ENCODE data around the gene STT3A. TPM values are rescaled to one million over a fixed set of nuclear protein-coding genes. Genes with fewer than 3 reads are reported as not detected.

The STT3A gene
- total RNA-seq, 3 donors from 2014 or later (not counting 1 experiment from before 2014, with no cell fraction given): 56.7 to 63.5 (median 62.6) TPM

DNA sequence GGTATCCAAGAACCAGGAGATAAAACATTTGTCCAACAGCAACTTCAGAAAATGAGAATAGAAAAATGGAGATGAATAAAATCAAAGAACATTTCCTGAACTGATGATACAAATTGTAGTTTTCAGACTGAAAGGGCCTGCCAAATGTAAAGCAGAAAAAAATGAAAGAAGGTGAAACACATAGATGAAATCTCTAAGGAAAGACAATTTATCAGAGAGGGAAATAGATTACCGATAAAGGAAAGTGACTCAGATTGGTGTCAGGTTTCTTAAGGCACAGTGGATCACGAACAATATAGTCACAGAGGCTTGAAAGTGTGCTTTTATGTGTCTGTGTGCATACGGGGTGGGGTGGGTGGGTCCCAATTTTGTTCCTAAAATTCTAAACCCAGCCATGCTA lies 4.1 kb upstream of the STT3A start:
- H3K27ac ChIP-seq (ENCODE audit: low read length): no peak overlapping the region
- intact Hi-C loops (cut with micrococcal nuclease): no loop called here
- TF ChIP-seq, protein P1, sequence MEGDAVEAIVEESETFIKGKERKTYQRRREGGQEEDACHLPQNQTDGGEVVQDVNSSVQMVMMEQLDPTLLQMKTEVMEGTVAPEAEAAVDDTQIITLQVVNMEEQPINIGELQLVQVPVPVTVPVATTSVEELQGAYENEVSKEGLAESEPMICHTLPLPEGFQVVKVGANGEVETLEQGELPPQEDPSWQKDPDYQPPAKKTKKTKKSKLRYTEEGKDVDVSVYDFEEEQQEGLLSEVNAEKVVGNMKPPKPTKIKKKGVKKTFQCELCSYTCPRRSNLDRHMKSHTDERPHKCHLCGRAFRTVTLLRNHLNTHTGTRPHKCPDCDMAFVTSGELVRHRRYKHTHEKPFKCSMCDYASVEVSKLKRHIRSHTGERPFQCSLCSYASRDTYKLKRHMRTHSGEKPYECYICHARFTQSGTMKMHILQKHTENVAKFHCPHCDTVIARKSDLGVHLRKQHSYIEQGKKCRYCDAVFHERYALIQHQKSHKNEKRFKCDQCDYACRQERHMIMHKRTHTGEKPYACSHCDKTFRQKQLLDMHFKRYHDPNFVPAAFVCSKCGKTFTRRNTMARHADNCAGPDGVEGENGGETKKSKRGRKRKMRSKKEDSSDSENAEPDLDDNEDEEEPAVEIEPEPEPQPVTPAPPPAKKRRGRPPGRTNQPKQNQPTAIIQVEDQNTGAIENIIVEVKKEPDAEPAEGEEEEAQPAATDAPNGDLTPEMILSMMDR (IDR thresholded peaks at IDR 0.05): no peak
- peaks cover 13% of the 10 kb centered on the region for H3K36me3 ChIP-seq (ENCODE audit: control insufficient read depth, insufficient read depth, low read length)
- no peaks in the 10 kb centered on the region for H3K9me3 ChIP-seq (ENCODE audit: control insufficient read depth, insufficient read depth, low read length)
- peaks cover 16% of the 10 kb centered on the region for H3K4me1 ChIP-seq (ENCODE audit: control insufficient read depth, insufficient read depth, low read length)
- ATAC-seq (no peak), DNase-seq (no peak)
- no peaks in the 10 kb centered on the region for H3K9me3 Mint-ChIP-seq
- H3K27me3 Mint-ChIP-seq (ENCODE audit: low read depth in 2 of 2): no peaks in the 10 kb centered on the region
- H3K4me3 Mint-ChIP-seq: no peak overlapping the region
- no peak overlapping the region for H3K27ac Mint-ChIP-seq
- peaks cover 23 to 24% of the 10 kb centered on the region in 2 donors for H3K4me1 Mint-ChIP-seq
- no peak overlapping the region for H3K4me3 ChIP-seq (ENCODE audit: low read length)
- H3K27me3 ChIP-seq (ENCODE audit: control insufficient read depth, insufficient read depth, low read length): no peaks in the 10 kb centered on the region
- H3K36me3 Mint-ChIP-seq: peaks cover 14% of the 10 kb centered on the region
- WGBS (ENCODE audit: insufficient coverage): 91% methylated on average over 2 of the region's 3 CpGs

DNA sequence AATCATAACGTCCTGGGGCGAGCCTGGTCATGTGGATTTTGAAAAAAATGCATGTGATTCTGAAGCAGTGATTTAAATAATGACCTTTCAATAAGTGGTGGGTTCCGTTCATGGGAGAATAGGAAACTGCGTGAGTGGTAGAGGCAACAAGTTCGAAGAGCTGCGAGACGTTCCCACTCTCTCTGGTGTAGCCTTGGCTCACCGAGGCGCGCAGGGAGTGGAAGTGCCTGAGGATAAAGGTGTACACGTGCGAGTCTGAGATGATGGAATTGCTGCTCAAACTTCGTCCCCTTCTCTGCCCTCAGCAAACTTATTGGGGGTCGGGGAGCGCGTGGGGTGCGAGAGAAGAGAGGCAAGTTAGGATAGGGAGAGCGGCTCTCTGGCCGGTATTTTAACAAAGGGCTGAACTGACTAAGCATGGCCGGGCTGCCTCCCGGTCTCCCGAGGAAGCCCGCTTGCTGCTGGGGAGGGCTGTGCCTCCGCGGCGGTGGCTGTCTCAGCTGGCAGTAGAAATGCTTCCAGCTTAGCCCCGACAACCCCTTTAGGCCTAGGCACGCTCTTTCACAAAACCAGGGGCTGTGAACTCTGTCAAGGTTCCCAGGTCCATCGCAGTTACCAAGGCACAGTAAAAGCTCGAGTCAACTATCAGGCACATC lies 875 bp upstream of the STT3A start:
- Mint-ChIP-seq H3K27ac (peak overlapping the region; percentile 99 to 100), H3K4me3 (peak overlapping the region; percentile 99), H3K27me3 (ENCODE audit: low read depth in 2 of 2) (no peaks in the 10 kb centered on the region), H3K4me1 (peaks cover 41 to 47% of the 10 kb centered on the region in 2 donors), H3K9me3 (no peaks in the 10 kb centered on the region), H3K36me3 (peaks cover 6% of the 10 kb centered on the region)
- TF ChIP-seq, protein P1 (IDR thresholded peaks at IDR 0.05): no peak
- Histone ChIP-seq H3K27ac (ENCODE audit: low read length) (peak overlapping the region; percentile 97), H3K9me3 (ENCODE audit: control insufficient read depth, insufficient read depth, low read length) (no peaks in the 10 kb centered on the region), H3K36me3 (ENCODE audit: control insufficient read depth, insufficient read depth, low read length) (no peaks in the 10 kb centered on the region), H3K27me3 (ENCODE audit: control insufficient read depth, insufficient read depth, low read length) (no peaks in the 10 kb centered on the region), H3K4me3 (ENCODE audit: low read length) (peak overlapping the region; percentile 75), H3K4me1 (ENCODE audit: control insufficient read depth, insufficient read depth, low read length) (peaks cover 20% of the 10 kb centered on the region)
- under 1% methylated on average over 30 of the region's 30 CpGs for WGBS (ENCODE audit: insufficient coverage)
- intact Hi-C loops (cut with micrococcal nuclease): loop anchor here (1.0 to 10.0 kb wide), 4 partner anchors 22 to 477 kb away; partner anchors contain the start of genes CHEK1, EI24 and TMEM218
- DNase-seq: peak in 1 of 2 donors; percentile 59
- ATAC-seq: peak; percentile 17 to 28 (median 18)

DNA sequence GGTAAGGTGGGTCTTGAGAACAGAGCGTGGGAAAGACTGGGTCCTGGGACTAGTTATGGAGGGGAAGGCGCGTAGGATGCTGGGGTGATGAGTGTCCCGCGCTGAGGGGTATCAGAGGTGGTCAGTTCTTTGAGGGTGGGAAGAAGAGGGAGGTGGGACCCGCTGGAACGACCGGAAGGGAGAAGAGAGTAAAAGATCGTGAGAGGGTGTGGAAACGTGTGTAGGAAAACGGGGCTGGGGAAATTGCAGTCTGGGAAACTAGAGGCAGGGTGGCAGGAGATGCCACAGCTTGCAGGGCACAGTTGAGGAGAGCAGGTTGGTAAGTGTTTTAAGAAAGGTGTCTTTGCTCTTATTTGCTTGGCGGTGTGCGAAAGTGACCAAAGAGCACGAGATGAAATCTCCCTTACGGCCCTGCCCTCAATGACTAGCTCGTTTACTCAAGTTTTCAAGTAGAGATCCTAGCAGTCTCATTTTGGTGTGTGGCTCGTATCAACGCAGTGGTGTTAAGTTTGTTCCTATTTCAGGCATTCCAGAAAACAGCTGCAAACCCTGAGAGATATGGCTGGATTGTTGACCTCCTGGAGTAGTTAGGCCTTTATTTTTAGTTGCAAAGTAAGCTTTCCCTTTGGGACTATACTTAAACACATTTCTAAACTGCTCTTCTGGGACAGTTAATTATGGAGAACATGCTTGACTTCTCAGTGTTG lies 615 bp downstream of the STT3A start:
- WGBS (ENCODE audit: insufficient coverage): 1% methylated on average over 18 of the region's 18 CpGs
- peaks cover 6% of the 10 kb centered on the region for H3K36me3 Mint-ChIP-seq
- intact Hi-C loops (cut with micrococcal nuclease): loop anchor here (10.0 kb wide), 1 partner anchor 478 kb away; the partner anchor contains the start of gene TMEM218
- peak overlapping the region; percentile 99 to 100 for H3K27ac Mint-ChIP-seq
- H3K27ac ChIP-seq (ENCODE audit: low read length): peak overlapping the region; percentile 54
- TF ChIP-seq, protein P1 (IDR thresholded peaks at IDR 0.05): no peak
- H3K27me3 ChIP-seq (ENCODE audit: control insufficient read depth, insufficient read depth, low read length): no peaks in the 10 kb centered on the region
- H3K27me3 Mint-ChIP-seq (ENCODE audit: low read depth in 2 of 2): no peaks in the 10 kb centered on the region
- H3K36me3 ChIP-seq (ENCODE audit: control insufficient read depth, insufficient read depth, low read length): peaks cover 2% of the 10 kb centered on the region
- peaks cover 20% of the 10 kb centered on the region for H3K4me1 ChIP-seq (ENCODE audit: control insufficient read depth, insufficient read depth, low read length)
- H3K4me3 Mint-ChIP-seq: peak overlapping the region; percentile 99
- ATAC-seq (no peak), DNase-seq (no peak)
- no peaks in the 10 kb centered on the region for H3K9me3 Mint-ChIP-seq
- peaks cover 41 to 52% of the 10 kb centered on the region in 2 donors for H3K4me1 Mint-ChIP-seq
- H3K9me3 ChIP-seq (ENCODE audit: control insufficient read depth, insufficient read depth, low read length): no peaks in the 10 kb centered on the region
- H3K4me3 ChIP-seq (ENCODE audit: low read length): peak overlapping the region; percentile 81

Data from natural killer cell (primary cell).